ENCODE data around the gene RFNG.
A peak's percentile ranks its signal among the peaks of the same experiment; 100 is the strongest.
"Not testable (repeated sequence)": the region's sequence is repeated elsewhere in the genome, so short reads cannot be mapped to it uniquely, and the experiment has no call there.

Gene RFNG

GRCh38 chr17:82041144-82041814, 10.3 kb downstream of the RFNG start:
- DNase-seq: no peak

- no peak for DNase-seq
These were observed 11.8 kb downstream of the RFNG start for GRCh38 chr17:82039695-82040299.

GRCh38 chr17:82038796-82039409, 12.7 kb downstream of the RFNG start:
- DNase-seq: not testable (repeated sequence)

GRCh38 chr17:82037889-82038195, 13.8 kb downstream of the RFNG start:
- no peak for DNase-seq

- DNase-seq: peak; percentile 86 to 95
These were observed 14.3 kb downstream of the RFNG start, which contains the start of gene DCXR for GRCh38 chr17:82037092-82037888. Gene DCXR (minus strand): TSS chr17:82037697. CDS start chr17:82037682, 15 bp downstream.

GRCh38 chr17:82036634-82037091, 14.9 kb downstream of the RFNG start:
- no peak for DNase-seq

GRCh38 chr17:82035956-82036633, 15.5 kb downstream of the RFNG start:
- DNase-seq: no peak

- no peak for DNase-seq
These were observed 16.1 kb downstream of the RFNG start for GRCh38 chr17:82035488-82035887.

- no peak for DNase-seq
These were observed 17.1 kb downstream of the RFNG start for GRCh38 chr17:82034371-82035011.

GRCh38 chr17:82033359-82034085, 18.1 kb downstream of the RFNG start:
- DNase-seq: no peak

- DNase-seq: peak in 1 of 2 experiments; percentile 14
These were observed 19.6 kb downstream of the RFNG start for GRCh38 chr17:82031885-82032627.

GRCh38 chr17:82031303-82031884, 20.2 kb downstream of the RFNG start, which contains the start of gene RAC3:
Gene RAC3 (plus strand): TSS chr17:82031678. CDS start chr17:82031762, 84 bp downstream.
- peak in 1 of 2 experiments; percentile 5 for DNase-seq

GRCh38 chr17:82030470-82031302, 20.9 kb downstream of the RFNG start:
- DNase-seq: peak; percentile 53 to 63

- DNase-seq: no peak
These were observed 21.6 kb downstream of the RFNG start for GRCh38 chr17:82029990-82030469.

- DNase-seq: no peak
These were observed 22.2 kb downstream of the RFNG start for GRCh38 chr17:82029391-82029790.

- DNase-seq: no peak
These were observed 22.6 kb downstream of the RFNG start for GRCh38 chr17:82028966-82029365.

GRCh38 chr17:82028246-82028645, 23.4 kb downstream of the RFNG start:
- DNase-seq: no peak

GRCh38 chr17:82025401-82026107, 26.1 kb downstream of the RFNG start:
- no peak for DNase-seq

Data from SW 1271 (cell line).